Colonic mucosa (tissue), 4 donors: Measurements from ENCODE around the gene GET4. TPM values are rescaled to one million over a fixed set of nuclear protein-coding genes. Genes with fewer than 3 reads are reported as not detected.

ENCODE experiments used
- DNase-seq: peaks from one replicate; pipeline ENCODE4 v3.0.0-alpha.2; 2020
- H3K27ac ChIP-seq: fragments of 200-600 bp; one replicate; pipeline ENCODE4 v1.8.0; 2021
- H3K27me3 ChIP-seq: fragments of 200-600 bp; one replicate; pipeline ENCODE4 v1.8.0; 2021
- H3K36me3 ChIP-seq: fragments of 200-600 bp; one replicate; pipeline ENCODE4 v1.8.0; 2021
- H3K4me1 ChIP-seq: fragments of 200-600 bp; one replicate; pipeline ENCODE4 v1.8.0; 2021; ENCODE audit warnings: mild to moderate bottlenecking
- H3K4me3 ChIP-seq: fragments of 200-600 bp; one replicate; pipeline ENCODE4 v1.8.0; 2021
- H3K9ac ChIP-seq, 2 donors: one replicate each; pipeline ENCODE4 v1.7.0; 2013; ENCODE audit warnings: control low read depth in 2 of 2, low read depth in 2 of 2, low read length in 2 of 2
- H3K9me3 ChIP-seq: fragments of 200-600 bp; one replicate; pipeline ENCODE4 v1.8.0; 2021
- CTCF ChIP-seq: fragments of 200-600 bp; IDR thresholded peaks from one replicate; pipeline ENCODE4 v1.8.0; 2022; ENCODE audit warnings: antibody characterized with exemption, mild to moderate bottlenecking
- intact Hi-C: fragments of 100-400 bp; cut with DNase I; formaldehyde crosslinking; loops from one replicate; pipeline ENCODE4 v1.14.1; 2022
- total RNA-seq, 2 donors: library from RNA; stranded (reverse); fragmentation: NEBNext Ultra II Directional in 1 of 2; extraction: Animal tissue kit (Norgen Biotek cat#: 25700) in 1 of 2; gene quantifications; one replicate each; pipeline ENCODE4 v1.2.1, GENCODE V29; 2021
- donor health status: healthy.
- donor health status: DM: no; HTN: no; CAD: no.
- donor health status: DM: no; HTN: no; CAD: no.

The GET4 gene
- total RNA-seq, 2 donors from 2014 or later, result 33.0 to 35.9 TPM

DNA sequence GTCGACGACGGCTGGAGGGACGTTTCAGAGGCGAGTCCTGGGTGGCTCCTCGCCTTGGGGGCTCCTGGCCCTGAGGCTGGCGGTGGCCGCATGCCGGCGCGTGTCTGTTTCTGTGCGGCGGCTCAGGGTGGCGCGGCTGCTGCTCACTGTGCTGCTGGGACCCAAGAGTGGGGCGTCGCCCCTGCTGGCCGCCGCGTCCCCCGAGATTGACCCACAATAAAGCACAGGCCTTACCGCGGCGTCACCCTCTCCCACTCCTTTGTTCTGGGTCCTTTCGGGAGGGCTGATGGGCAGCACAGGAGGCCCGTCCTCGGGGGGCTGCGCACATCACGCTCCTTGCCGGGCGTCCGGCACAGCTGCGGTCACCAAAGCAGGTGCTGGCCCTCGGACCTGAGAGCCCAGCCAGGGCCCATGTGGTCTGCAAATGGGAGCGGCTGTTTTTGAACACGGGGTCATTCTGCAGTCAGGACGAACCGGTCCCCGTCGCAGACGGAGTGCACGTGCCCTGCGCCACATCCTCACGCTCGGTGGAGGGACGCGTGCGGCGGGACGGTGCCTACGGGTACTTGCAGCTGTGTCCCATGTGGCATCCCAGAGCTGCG lies 19.2 kb downstream of the GET4 start:
- no peak overlapping the region for H3K9ac ChIP-seq
- no peak for TF ChIP-seq CTCF
- H3K27me3 ChIP-seq, result no peaks in the 10 kb centered on the region
- H3K4me1 ChIP-seq, result no peaks in the 10 kb centered on the region
- H3K36me3 ChIP-seq, result peaks cover 8% of the 10 kb centered on the region
- H3K4me3 ChIP-seq, result no peak overlapping the region
- H3K9me3 ChIP-seq, result no peaks in the 10 kb centered on the region
- no peak overlapping the region for H3K27ac ChIP-seq
- DNase-seq, result no peak
- intact Hi-C loops, result no loop called here

GRCh38 chr7:896346-897075 lies 20.2 kb downstream of the GET4 start:
- intact Hi-C loops, result no loop called here
- Histone ChIP-seq H3K9me3 (no peaks in the 10 kb centered on the region), H3K9ac (no peak overlapping the region), H3K4me3 (no peak overlapping the region), H3K27ac (no peak overlapping the region), H3K36me3 (peaks cover 4% of the 10 kb centered on the region), H3K4me1 (peaks cover 4% of the 10 kb centered on the region), H3K27me3 (no peaks in the 10 kb centered on the region)
- no peak for TF ChIP-seq CTCF
- no peak for DNase-seq

- no peak overlapping the region for H3K27ac ChIP-seq
- H3K4me3 ChIP-seq, result no peak overlapping the region
- peaks cover 4% of the 10 kb centered on the region for H3K4me1 ChIP-seq
- no peak for DNase-seq
- no peak for TF ChIP-seq CTCF
- H3K9me3 ChIP-seq, result no peaks in the 10 kb centered on the region
- intact Hi-C loops, result no loop called here
- no peaks in the 10 kb centered on the region for H3K27me3 ChIP-seq
- peaks cover 4% of the 10 kb centered on the region for H3K36me3 ChIP-seq
- no peak overlapping the region for H3K9ac ChIP-seq
Measured at GRCh38 chr7:897086-897485, 20.7 kb downstream of the GET4 start.

DNA sequence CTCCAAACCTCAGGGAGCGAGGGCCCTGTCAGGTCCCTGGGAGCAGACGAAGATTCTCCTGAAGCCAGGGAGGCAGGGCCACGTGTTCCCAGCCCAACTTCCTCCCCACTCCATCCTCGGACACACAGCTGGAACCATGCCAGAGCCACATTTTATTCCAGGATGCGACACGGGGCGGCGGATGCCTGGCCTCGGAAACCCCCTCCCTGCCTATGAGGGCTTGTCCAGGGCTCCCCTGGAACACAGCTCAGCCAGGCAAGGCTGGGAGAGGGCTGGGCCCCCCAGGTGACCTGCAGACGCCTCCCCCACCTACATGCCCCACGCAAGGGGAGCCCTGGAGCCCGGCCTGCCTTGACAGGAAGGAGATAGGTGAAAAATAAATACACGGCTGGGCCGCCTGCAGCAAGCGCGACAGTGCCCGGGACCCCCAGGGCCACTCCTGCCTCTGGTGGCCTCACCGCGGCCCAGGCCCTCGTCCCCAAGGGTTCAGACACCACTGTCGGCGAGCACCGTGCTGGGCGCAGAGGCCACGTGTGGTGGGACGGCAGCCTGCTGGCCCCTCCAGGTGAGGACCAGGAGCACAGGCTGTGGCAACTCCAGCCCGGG lies 21.5 kb downstream of the GET4 start:
- intact Hi-C loops, result no loop called here
- no peak overlapping the region for H3K27ac ChIP-seq
- peaks cover 4% of the 10 kb centered on the region for H3K36me3 ChIP-seq

GRCh38 chr7:898460-898854 lies 22.1 kb downstream of the GET4 start:
- no peak overlapping the region for H3K9ac ChIP-seq
- TF ChIP-seq CTCF, result no peak
- H3K9me3 ChIP-seq, result no peaks in the 10 kb centered on the region
- intact Hi-C loops, result no loop called here
- no peak overlapping the region for H3K4me3 ChIP-seq
- H3K27me3 ChIP-seq, result no peaks in the 10 kb centered on the region
- H3K27ac ChIP-seq, result no peak overlapping the region
- peaks cover 4% of the 10 kb centered on the region for H3K4me1 ChIP-seq
- DNase-seq, result no peak
- H3K36me3 ChIP-seq, result peaks cover 4% of the 10 kb centered on the region

More for the DNA sequence above, 21.5 kb downstream of the GET4 start:
- no peak for TF ChIP-seq CTCF
- no peak overlapping the region for H3K4me3 ChIP-seq
- no peak for DNase-seq
- no peaks in the 10 kb centered on the region for H3K27me3 ChIP-seq
- no peak overlapping the region for H3K9ac ChIP-seq
- H3K4me1 ChIP-seq, result peaks cover 4% of the 10 kb centered on the region
- no peaks in the 10 kb centered on the region for H3K9me3 ChIP-seq
